Activated T-helper 1 cell treated with anti-CD3 and anti-CD28 coated beads, Interleukin-12 subunit alpha, Interleukin-12 subunit beta, Interleukin-2, Interleukin-4 antibody, amounts not matched to agents 30 ng/mL and 10 ng/mL and 1 ng/mL, durations not matched to agents 14 hours and 24 hours and 36 hours (primary cell): ENCODE measurements around the gene ANO2. TPM values are rescaled to one million over a fixed set of nuclear protein-coding genes. Genes with fewer than 3 reads are reported as not detected.
"Not testable (repeated sequence)": the region's sequence is repeated elsewhere in the genome, so short reads cannot be mapped to it uniquely, and the experiment has no call there.

Experiments used
- DNase-seq: peaks from one replicate; pipeline ENCODE4 v3.0.0; 2021; ENCODE audit warnings: low spot score
- H3K27ac Mint-ChIP-seq: one replicate; pipeline ENCODE4 v1.8.0; 2021; ENCODE audit warnings: mild to moderate bottlenecking, mixed read lengths
- H3K27me3 Mint-ChIP-seq: one replicate; pipeline ENCODE4 v1.8.0; 2022; ENCODE audit warnings: mild to moderate bottlenecking, moderate library complexity, mixed read lengths; ENCODE audit not compliant: insufficient read depth
- H3K36me3 Mint-ChIP-seq: one replicate; pipeline ENCODE4 v1.8.0; 2021; ENCODE audit warnings: low read depth, mixed read lengths
- H3K4me1 Mint-ChIP-seq: one replicate; pipeline ENCODE4 v1.8.0; 2021; ENCODE audit warnings: low read depth, mixed read lengths
- H3K4me3 Mint-ChIP-seq: one replicate; pipeline ENCODE4 v1.8.0; 2021; ENCODE audit warnings: mild to moderate bottlenecking, moderate library complexity, mixed read lengths
- H3K9me3 Mint-ChIP-seq: one replicate; pipeline ENCODE4 v1.8.0; 2021; ENCODE audit warnings: mixed read lengths
- intact Hi-C: fragments of 100-400 bp; cut with micrococcal nuclease; formaldehyde crosslinking; loops from one replicate; pipeline ENCODE4 v1.15.1; 2024
- total RNA-seq: library from RNA; stranded (reverse); gene quantifications from 2 replicates; pipeline ENCODE4 v1.2.3, GENCODE V29; 2022

Gene ANO2
- total RNA-seq, 1 donor from 2014 or later: not detected

DNA sequence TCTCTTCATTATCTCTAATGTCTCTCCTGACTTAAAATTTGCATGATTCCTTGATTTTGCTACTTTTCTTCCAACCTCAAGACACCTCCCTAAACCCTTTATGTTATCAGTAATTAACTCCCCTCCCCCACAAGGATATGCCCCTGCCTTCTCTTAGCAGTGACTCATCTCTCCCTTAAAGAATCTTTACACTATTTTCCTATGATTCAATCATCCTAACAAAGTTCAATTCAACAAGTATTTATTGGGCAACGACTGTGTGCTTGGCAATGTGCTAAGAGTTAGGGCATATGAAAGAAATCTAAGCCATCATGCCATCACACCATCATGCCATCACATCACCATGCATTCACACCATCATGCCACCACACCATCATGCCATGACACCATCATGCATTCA lies 80.1 kb downstream of the ANO2 start:
- intact Hi-C loops: no loop called here
- H3K4me1 Mint-ChIP-seq: no peaks in the 10 kb centered on the region
- no peak overlapping the region for H3K4me3 Mint-ChIP-seq
- no peak overlapping the region for H3K27ac Mint-ChIP-seq
- no peaks in the 10 kb centered on the region for H3K27me3 Mint-ChIP-seq
- H3K36me3 Mint-ChIP-seq: no peaks in the 10 kb centered on the region
- no peak for DNase-seq
- H3K9me3 Mint-ChIP-seq: no peaks in the 10 kb centered on the region

GRCh38 chr12:5864301-5864700 lies 80.8 kb downstream of the ANO2 start:
- Mint-ChIP-seq H3K9me3 (no peaks in the 10 kb centered on the region), H3K4me1 (no peaks in the 10 kb centered on the region), H3K27me3 (no peaks in the 10 kb centered on the region), H3K36me3 (no peaks in the 10 kb centered on the region), H3K27ac (no peak overlapping the region), H3K4me3 (no peak overlapping the region)
- DNase-seq: no peak
- intact Hi-C loops: no loop called here

GRCh38 chr12:5861416-5861815 lies 83.6 kb downstream of the ANO2 start:
- H3K9me3 Mint-ChIP-seq: no peaks in the 10 kb centered on the region
- H3K27me3 Mint-ChIP-seq: peaks cover 3% of the 10 kb centered on the region
- no peak overlapping the region for H3K27ac Mint-ChIP-seq
- DNase-seq: no peak
- intact Hi-C loops: no loop called here
- no peaks in the 10 kb centered on the region for H3K4me1 Mint-ChIP-seq
- no peak overlapping the region for H3K4me3 Mint-ChIP-seq
- H3K36me3 Mint-ChIP-seq: no peaks in the 10 kb centered on the region

- intact Hi-C loops: no loop called here
- Mint-ChIP-seq H3K4me1 (no peaks in the 10 kb centered on the region), H3K9me3 (no peaks in the 10 kb centered on the region), H3K4me3 (no peak overlapping the region), H3K27me3 (peaks cover 3% of the 10 kb centered on the region), H3K36me3 (no peaks in the 10 kb centered on the region), H3K27ac (no peak overlapping the region)
- DNase-seq: no peak
These were observed 88.4 kb downstream of the ANO2 start for GRCh38 chr12:5856692-5857091.

GRCh38 chr12:5846950-5847349 lies 98.1 kb downstream of the ANO2 start:
- H3K27me3 Mint-ChIP-seq: no peaks in the 10 kb centered on the region
- H3K4me3 Mint-ChIP-seq: no peak overlapping the region
- intact Hi-C loops: no loop called here
- no peaks in the 10 kb centered on the region for H3K4me1 Mint-ChIP-seq
- H3K9me3 Mint-ChIP-seq: no peaks in the 10 kb centered on the region
- H3K36me3 Mint-ChIP-seq: no peaks in the 10 kb centered on the region
- no peak overlapping the region for H3K27ac Mint-ChIP-seq
- no peak for DNase-seq

GRCh38 chr12:5840944-5841343 lies 104.1 kb downstream of the ANO2 start:
- Mint-ChIP-seq H3K4me1 (no peaks in the 10 kb centered on the region), H3K27me3 (no peaks in the 10 kb centered on the region), H3K36me3 (no peaks in the 10 kb centered on the region), H3K27ac (no peak overlapping the region), H3K4me3 (no peak overlapping the region), H3K9me3 (no peaks in the 10 kb centered on the region)
- intact Hi-C loops: no loop called here
- DNase-seq: no peak

GRCh38 chr12:5830111-5830510 lies 114.9 kb downstream of the ANO2 start:
- Mint-ChIP-seq H3K27ac (no peak overlapping the region), H3K27me3 (peaks cover 2% of the 10 kb centered on the region), H3K4me1 (no peaks in the 10 kb centered on the region), H3K9me3 (no peaks in the 10 kb centered on the region), H3K36me3 (no peaks in the 10 kb centered on the region), H3K4me3 (no peak overlapping the region)
- DNase-seq: no peak
- intact Hi-C loops: no loop called here

GRCh38 chr12:5827591-5827990 lies 117.5 kb downstream of the ANO2 start:
- Mint-ChIP-seq H3K4me3 (no peak overlapping the region), H3K36me3 (no peaks in the 10 kb centered on the region), H3K27me3 (peaks cover 2% of the 10 kb centered on the region), H3K27ac (no peak overlapping the region), H3K9me3 (peaks cover 8% of the 10 kb centered on the region), H3K4me1 (no peaks in the 10 kb centered on the region)
- DNase-seq: no peak
- intact Hi-C loops: no loop called here

DNA sequence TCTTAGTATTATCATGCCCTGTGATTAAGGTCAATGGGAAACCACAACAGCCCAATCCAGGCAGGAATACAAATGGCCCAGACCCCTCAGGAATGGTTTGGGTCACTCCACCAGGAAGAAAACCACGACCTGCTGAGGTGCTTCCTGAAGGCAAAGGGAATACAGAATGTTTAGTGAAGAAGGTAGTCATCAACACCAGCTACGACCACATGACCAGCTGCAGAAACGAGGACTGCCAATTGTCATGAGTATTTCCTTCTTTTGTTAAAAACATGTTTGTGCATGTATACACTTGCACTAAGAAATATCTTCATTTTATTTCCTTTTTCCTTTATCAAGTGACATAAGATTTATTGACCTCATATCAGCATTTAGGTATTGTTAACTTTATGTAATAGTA lies 119.3 kb downstream of the ANO2 start:
- H3K4me3 Mint-ChIP-seq, H3K27me3 Mint-ChIP-seq, DNase-seq, H3K4me1 Mint-ChIP-seq, H3K36me3 Mint-ChIP-seq, H3K27ac Mint-ChIP-seq, intact Hi-C loops: not testable (repeated sequence)
- H3K9me3 Mint-ChIP-seq: peaks cover 15% of the 10 kb centered on the region

- intact Hi-C loops, H3K27ac Mint-ChIP-seq, H3K4me3 Mint-ChIP-seq, DNase-seq, H3K4me1 Mint-ChIP-seq, H3K36me3 Mint-ChIP-seq, H3K27me3 Mint-ChIP-seq: not testable (repeated sequence)
- H3K9me3 Mint-ChIP-seq: peaks cover 15% of the 10 kb centered on the region
These were observed 126.2 kb downstream of the ANO2 start for GRCh38 chr12:5818877-5819276.

DNA sequence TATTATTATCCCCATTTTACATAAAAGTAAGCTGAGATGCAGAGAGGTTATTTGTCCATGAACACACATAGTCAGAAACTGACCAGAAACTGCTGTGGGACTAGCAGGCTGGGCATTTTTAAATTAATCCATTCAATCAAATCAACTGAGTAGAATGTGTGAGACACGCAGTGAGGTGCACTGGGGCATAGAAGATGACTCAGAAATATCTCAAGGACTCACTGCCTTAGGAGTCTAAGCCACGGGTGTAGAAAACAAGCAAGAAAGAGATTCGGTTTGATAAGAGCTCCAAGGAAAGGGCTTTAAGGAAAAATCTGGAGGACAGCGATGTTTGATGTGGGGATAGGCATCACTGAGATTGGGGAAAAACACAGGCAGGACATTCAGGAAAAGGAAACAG lies 127.8 kb downstream of the ANO2 start:
- H3K36me3 Mint-ChIP-seq: no peaks in the 10 kb centered on the region
- intact Hi-C loops: no loop called here
- no peak for DNase-seq
- H3K9me3 Mint-ChIP-seq: peaks cover 10% of the 10 kb centered on the region
- peaks cover 5% of the 10 kb centered on the region for H3K27me3 Mint-ChIP-seq
- no peak overlapping the region for H3K4me3 Mint-ChIP-seq
- H3K27ac Mint-ChIP-seq: no peak overlapping the region
- no peaks in the 10 kb centered on the region for H3K4me1 Mint-ChIP-seq

- H3K4me1 Mint-ChIP-seq: no peaks in the 10 kb centered on the region
- H3K36me3 Mint-ChIP-seq: no peaks in the 10 kb centered on the region
- no peaks in the 10 kb centered on the region for H3K9me3 Mint-ChIP-seq
- H3K27ac Mint-ChIP-seq: no peak overlapping the region
- H3K4me3 Mint-ChIP-seq: no peak overlapping the region
- H3K27me3 Mint-ChIP-seq: peaks cover 4% of the 10 kb centered on the region
- DNase-seq: no peak
- intact Hi-C loops: no loop called here
These were observed 135.5 kb downstream of the ANO2 start for GRCh38 chr12:5809586-5809985.

DNA sequence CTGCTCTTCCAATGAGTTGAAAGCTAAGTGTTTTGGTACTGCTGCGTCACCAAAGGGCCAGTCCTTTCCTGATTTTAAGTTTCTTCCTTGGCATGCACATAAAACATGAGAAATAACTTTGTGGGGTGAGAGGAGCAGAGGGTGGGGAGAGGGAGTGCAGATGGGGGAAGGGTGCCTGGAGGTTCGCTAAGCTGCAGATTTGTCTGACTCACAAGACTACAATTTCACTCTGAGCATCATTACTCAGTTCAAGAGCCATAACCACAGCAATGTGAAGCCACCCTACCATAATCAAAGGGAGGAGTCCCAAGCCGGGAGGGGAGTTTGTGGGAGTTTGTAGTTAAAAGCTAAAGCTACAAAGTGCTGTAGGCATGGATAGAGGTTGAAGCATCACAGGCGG lies 136.1 kb downstream of the ANO2 start:
- intact Hi-C loops: no loop called here
- Mint-ChIP-seq H3K27ac (no peak overlapping the region), H3K4me3 (no peak overlapping the region), H3K4me1 (no peaks in the 10 kb centered on the region), H3K27me3 (peaks cover 4% of the 10 kb centered on the region), H3K9me3 (no peaks in the 10 kb centered on the region), H3K36me3 (no peaks in the 10 kb centered on the region)
- no peak for DNase-seq

GRCh38 chr12:5807514-5808219 lies 137.4 kb downstream of the ANO2 start:
- Mint-ChIP-seq H3K4me3 (no peak overlapping the region), H3K4me1 (no peaks in the 10 kb centered on the region), H3K27ac (no peak overlapping the region), H3K27me3 (peaks cover 1% of the 10 kb centered on the region), H3K36me3 (no peaks in the 10 kb centered on the region), H3K9me3 (no peaks in the 10 kb centered on the region)
- intact Hi-C loops: no loop called here
- no peak for DNase-seq
